Stimulated activated CD8-positive, alpha-beta memory T cell treated with anti-CD3 and anti-CD28 coated beads, Interleukin-15, amount 100 ng/mL, for 48 hours (primary cell): ENCODE results near the gene SVBP.

Experiments
- DNase-seq, 2 donors: peaks; one replicate each; pipeline ENCODE4 v3.0.0-alpha.2; 2020; ENCODE audit warnings: low read depth in 2 of 2

The SVBP gene

DNA sequence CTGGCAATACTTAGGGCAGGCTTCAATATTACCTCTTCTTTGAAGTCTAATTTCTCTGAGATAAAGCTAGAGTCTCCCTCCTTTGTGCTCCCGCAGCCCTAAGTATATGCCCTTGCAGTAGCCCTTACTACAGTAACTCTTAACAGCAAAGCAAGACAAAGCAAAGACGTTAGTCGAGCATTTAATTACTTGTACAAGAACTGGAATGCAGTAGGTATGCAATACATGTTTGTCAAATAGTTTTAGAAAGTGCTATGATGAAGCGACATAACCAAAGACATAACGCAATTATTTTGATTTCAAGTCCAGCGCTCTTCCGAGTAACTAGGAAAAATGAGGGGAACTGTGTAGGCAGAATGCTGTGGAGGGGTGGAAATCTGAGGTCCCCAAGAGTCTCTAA, 51.9 kb downstream of the SVBP start:
- no peak for DNase-seq

- DNase-seq, result no peak
These were observed 54.9 kb downstream of the SVBP start for GRCh38 chr1:42762269-42762668.

DNA sequence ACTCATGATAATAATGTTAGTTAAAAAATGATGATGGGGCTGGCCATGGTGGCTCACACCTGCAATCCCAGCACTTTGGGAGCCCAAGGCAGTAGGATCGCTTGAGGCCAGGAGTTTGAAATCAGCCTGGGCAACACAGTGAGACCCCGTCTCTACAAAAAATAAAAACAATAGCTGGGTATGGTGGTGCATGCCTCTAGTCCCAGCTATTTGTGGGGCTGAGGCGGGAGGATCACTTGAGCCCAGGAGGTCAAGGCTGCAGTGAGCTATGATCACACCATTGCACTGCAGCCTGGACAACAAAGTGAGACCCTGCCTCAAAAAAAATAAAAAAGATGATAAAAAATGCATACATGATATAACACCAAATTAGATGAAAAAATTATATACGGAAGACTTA, 55.6 kb downstream of the SVBP start:
- DNase-seq, result no peak

DNA sequence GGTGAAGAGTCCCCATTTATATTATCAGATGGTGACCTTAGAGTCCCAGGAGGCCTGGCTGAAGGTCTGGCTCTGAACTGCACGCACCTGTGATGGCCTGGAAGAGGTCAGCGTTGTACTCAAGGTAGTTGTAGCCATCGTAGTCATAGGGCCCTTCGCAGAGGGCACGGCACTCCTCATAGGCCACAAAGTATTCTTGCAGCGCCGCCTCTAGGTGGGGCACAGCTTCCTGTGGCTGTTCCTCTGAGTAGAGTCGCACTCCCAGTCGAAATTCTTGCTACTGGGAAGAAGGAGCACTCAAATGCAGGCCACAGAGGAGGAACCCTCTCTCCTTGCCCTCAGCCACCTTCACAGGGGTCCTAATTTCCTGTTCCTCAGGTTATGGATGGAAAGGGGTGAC, 58.1 kb downstream of the SVBP start:
- DNase-seq, result no peak

DNA sequence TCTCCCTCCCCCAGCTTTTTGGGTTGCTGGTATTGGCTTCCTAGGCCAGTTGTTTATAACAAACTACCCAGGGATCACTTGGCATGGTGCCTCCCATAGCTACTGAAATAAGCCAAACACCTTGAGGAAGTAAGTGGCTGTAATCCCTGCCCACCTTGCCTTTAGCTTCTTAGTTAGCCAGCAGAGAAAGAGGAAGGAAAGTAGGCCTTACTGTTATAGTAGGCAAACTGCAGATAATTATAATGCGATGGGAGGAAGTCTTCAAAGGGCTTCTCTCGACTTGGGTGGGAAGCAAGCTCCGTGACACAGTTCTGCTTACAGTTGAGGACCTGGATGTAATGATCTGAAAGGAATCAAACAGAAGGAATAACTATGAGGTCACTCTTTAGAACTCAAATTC, 58.6 kb downstream of the SVBP start:
- no peak for DNase-seq

GRCh38 chr1:42757892-42758275, 59.3 kb downstream of the SVBP start:
- no peak for DNase-seq
